ENCODE results near the gene MICALL2.

MICALL2 gene

DNA sequence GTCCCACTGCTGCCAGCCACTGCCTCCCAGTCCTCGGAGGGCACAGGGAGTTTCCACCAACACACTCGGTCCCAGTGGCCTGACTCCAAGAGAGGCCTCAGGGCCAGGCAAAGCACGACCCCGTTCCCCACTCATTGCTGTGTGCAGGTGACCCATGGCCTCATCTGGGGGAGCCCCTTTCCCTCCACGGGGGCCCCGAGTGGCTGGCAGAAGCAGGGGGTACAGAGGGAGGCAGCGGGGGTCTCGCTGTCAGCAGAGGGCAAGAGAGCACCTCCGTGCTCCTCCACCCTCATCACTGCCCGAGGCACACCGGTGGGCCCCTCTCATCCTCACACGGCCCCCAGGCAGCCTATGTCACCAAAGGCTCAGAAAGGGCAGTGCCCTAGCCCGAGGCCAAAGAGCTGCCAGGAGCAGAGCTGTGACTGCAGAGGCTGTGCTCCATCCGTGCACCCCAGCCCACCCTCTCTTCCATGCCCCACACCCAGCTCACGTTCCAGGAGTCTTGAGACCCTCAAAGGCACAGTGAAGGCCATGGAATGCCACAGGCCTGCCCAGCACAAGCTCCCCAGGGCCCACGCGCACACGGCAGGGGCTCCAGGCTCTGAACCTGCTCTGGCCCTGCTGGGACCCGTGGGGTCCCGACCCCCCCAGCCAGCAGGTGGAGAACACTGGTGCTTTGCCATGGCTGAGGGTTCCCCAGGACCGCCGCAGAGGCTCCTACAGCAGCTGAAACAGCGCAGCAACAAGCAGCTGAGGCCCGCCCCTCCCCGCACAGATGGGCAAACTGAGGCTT is 25.9 kb downstream of the MICALL2 start:
- no peak for DNase-seq (ENCODE audit: low spot score)
- no peaks in the 10 kb centered on the region for H3K36me3 Mint-ChIP-seq (ENCODE audit: low read depth)
- no peak overlapping the region for H3K4me3 Mint-ChIP-seq
- no peaks in the 10 kb centered on the region for H3K9me3 Mint-ChIP-seq
- peaks cover 2% of the 10 kb centered on the region for H3K27me3 Mint-ChIP-seq (ENCODE audit: low read depth)
- no peak overlapping the region for H3K27ac Mint-ChIP-seq
- H3K4me1 Mint-ChIP-seq (ENCODE audit: low read depth): peaks cover 2% of the 10 kb centered on the region

DNA sequence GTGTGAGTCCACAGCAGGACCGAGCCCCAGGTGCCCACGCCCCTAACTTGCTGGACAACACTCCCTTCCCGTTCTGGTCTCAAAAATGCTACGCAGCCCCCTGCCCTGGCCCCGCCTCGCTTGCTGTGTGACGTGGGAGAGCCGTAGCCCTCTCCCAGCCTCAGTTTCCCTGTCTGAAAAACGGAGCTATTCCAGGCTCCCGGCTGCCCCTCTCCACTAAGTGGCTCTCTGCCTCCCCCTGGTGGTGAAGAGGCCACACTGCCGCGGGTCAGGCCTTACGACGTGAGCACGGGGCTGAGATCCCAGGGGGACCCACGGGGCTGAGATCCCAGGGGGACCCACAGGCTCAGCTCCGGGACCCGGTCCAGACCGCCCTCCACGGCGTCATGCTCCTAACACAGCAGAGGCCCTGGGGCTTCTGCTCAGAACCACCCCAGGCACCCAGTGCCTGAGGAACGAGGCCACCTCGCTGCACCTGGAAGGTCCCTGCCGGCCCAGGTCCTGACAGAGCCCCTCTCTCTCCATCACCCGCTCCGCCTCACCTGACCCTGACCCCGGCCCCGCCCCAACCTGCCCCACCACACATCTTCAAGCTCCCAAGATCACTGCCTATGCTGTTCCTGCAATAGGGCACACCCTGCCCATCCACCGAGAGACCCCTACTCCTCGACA is 26.7 kb downstream of the MICALL2 start:
- no peaks in the 10 kb centered on the region for H3K36me3 Mint-ChIP-seq (ENCODE audit: low read depth)
- peaks cover 2% of the 10 kb centered on the region for H3K27me3 Mint-ChIP-seq (ENCODE audit: low read depth)
- H3K27ac Mint-ChIP-seq: no peak overlapping the region
- peak; percentile 47 for DNase-seq (ENCODE audit: low spot score)
- H3K4me3 Mint-ChIP-seq: no peak overlapping the region
- H3K9me3 Mint-ChIP-seq: no peaks in the 10 kb centered on the region
- peaks cover 2% of the 10 kb centered on the region for H3K4me1 Mint-ChIP-seq (ENCODE audit: low read depth)

GRCh38 chr7:1431634-1432380 is 27.5 kb downstream of the MICALL2 start:
- Mint-ChIP-seq H3K9me3 (no peaks in the 10 kb centered on the region), H3K36me3 (ENCODE audit: low read depth) (no peaks in the 10 kb centered on the region), H3K27ac (no peak overlapping the region), H3K4me1 (ENCODE audit: low read depth) (peaks cover 2% of the 10 kb centered on the region), H3K27me3 (ENCODE audit: low read depth) (peaks cover 2% of the 10 kb centered on the region), H3K4me3 (no peak overlapping the region)
- DNase-seq (ENCODE audit: low spot score): no peak

DNA sequence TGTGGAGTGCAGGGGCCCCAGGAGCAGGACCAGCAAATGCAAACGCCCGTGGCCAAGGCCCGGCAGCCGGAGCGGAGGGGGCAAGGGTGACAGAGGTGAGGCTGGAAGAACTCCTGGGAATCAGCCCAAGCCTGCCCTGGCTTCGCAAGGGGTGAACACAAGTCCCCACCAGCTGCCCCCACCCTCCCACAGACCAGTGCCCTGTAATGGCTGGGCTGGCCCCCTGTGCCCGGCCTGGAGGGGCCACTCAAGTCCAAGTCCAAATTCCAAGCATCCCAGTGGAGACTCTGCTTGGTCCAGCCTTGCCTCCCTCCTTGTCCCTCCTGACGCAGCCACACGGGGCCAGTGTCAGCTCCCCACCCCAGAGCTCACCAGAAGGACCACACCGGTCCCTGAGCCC is 28.0 kb downstream of the MICALL2 start:
- H3K27ac Mint-ChIP-seq: no peak overlapping the region
- peaks cover 2% of the 10 kb centered on the region for H3K4me1 Mint-ChIP-seq (ENCODE audit: low read depth)
- H3K36me3 Mint-ChIP-seq (ENCODE audit: low read depth): no peaks in the 10 kb centered on the region
- peaks cover 2% of the 10 kb centered on the region for H3K27me3 Mint-ChIP-seq (ENCODE audit: low read depth)
- no peak for DNase-seq (ENCODE audit: low spot score)
- no peaks in the 10 kb centered on the region for H3K9me3 Mint-ChIP-seq
- H3K4me3 Mint-ChIP-seq: no peak overlapping the region

DNA sequence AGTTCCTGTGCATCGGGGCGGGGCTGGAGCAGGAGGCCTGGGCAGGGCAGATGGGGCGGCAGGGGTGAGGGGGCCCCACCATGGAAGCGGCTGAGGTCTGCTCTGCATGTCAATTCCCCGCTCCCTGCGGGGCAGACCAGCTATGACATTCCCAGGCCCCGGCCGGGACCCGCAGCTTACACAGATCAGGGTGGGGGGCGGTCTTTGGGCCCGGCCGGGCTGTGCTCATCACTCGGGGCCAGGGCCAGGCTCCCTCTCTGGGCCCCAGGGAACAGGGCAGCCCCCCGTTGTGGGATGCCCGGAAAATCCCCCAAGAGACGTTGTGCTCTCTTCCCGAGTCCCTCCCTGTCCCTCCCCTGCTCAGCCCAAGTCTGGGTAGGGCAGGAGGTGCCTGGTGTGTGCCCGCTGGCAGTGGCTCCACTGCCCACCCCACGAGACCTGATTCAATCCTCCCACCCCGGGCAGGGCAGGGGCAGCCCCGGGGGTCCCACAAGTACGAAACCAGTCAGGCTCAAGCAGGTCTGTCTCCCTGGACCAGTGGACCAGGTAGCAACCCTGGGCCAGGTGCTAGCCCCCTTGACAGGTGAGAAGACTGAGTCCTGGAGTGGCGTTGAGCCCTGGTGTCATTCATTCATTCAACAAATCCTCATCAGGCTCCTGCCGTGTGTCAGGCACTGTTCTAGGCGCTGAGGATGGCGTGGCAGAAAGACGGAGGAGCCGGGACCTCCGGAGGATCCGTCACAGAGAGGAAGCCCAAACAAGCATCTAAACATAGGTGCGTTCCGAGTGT is 29.0 kb downstream of the MICALL2 start:
- no peaks in the 10 kb centered on the region for H3K36me3 Mint-ChIP-seq (ENCODE audit: low read depth)
- H3K9me3 Mint-ChIP-seq: no peaks in the 10 kb centered on the region
- no peak for DNase-seq (ENCODE audit: low spot score)
- H3K27ac Mint-ChIP-seq: no peak overlapping the region
- peaks cover 2% of the 10 kb centered on the region for H3K4me1 Mint-ChIP-seq (ENCODE audit: low read depth)
- no peak overlapping the region for H3K4me3 Mint-ChIP-seq
- peaks cover 2% of the 10 kb centered on the region for H3K27me3 Mint-ChIP-seq (ENCODE audit: low read depth)

DNA sequence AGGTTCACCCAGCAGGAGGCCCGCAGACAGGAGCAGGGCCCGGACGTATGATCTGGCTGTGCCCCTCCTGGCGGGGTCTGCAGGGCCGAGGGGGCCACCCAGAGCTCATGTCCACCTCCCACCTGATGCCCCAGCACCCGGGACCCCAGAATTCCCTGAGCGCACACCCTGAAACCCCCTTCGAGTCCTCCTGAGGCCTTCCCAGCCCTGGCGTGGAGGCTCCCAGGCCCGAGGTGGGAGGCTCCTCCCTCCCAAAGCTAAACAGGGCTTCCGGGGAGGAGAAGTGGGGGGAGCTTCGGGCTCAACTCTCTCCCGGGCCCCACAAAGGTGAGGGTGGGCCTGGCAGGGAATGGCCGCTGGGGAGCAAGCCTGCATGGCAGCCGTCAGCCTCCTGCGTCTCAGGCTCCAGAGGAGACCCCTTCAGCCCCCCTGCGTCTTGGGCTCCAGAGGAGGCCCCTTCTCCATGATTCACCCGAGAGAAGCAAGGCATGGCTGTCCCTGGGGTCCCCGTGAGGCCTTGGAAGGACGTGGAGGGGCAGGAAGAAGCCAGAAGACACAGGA is 30.2 kb downstream of the MICALL2 start:
- no peaks in the 10 kb centered on the region for H3K36me3 Mint-ChIP-seq (ENCODE audit: low read depth)
- H3K9me3 Mint-ChIP-seq: no peaks in the 10 kb centered on the region
- H3K27ac Mint-ChIP-seq: no peak overlapping the region
- no peak overlapping the region for H3K4me3 Mint-ChIP-seq
- peaks cover 7% of the 10 kb centered on the region for H3K27me3 Mint-ChIP-seq (ENCODE audit: low read depth)
- peaks cover 2% of the 10 kb centered on the region for H3K4me1 Mint-ChIP-seq (ENCODE audit: low read depth)
- no peak for DNase-seq (ENCODE audit: low spot score)

DNA sequence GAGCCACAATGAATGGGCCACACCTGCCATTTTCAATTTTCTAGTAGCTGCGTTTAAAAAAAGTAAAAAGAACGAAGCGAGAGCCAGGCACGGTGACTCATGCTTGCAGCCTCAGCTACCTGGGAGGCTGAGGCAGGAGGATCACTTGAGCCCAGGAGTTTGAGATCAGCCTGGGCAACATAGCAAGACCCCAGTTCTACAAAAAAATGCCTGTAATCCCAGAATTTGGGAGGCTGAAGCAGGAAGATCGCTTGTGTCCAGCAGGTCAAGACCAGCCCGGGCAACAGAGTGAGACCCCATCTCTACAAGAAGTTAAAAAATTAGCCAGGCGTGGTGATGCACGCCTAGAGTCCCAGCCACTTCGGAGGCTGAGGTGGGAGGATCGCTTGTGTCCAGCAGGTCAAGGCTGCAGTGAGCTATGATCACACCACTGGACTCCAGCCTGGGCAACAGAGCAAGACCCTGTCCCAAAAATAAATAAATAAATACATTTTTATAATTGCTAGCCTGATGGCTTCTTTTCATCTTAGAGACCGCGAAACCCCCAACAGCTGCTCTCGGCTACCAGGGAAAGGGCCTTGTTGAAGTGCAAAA is 32.1 kb downstream of the MICALL2 start:
- DNase-seq (ENCODE audit: low spot score): no peak
- Mint-ChIP-seq H3K27ac (no peak overlapping the region), H3K27me3 (ENCODE audit: low read depth) (peaks cover 17% of the 10 kb centered on the region), H3K36me3 (ENCODE audit: low read depth) (no peaks in the 10 kb centered on the region), H3K4me1 (ENCODE audit: low read depth) (no peaks in the 10 kb centered on the region), H3K4me3 (no peak overlapping the region), H3K9me3 (no peaks in the 10 kb centered on the region)

DNA sequence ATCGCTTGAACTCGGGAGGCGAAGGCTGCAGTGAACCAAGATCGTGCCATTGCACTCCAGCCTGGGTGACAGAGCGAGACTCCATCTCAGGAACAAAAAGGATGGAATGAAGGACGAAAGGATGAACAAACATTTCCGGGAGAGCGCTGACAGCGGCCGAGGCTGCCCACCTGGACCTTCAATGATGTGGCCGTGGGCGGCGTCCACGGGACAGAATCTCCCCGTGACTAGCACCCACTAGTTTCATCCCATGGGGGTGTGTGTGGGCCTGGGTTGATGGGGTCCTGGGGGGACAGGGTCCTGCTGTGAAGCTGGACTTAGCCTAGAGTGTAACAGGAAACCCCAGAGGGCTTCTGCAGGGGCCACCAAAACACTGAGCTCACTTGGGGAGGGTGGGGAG is 32.8 kb downstream of the MICALL2 start:
- peaks cover 17% of the 10 kb centered on the region for H3K27me3 Mint-ChIP-seq (ENCODE audit: low read depth)
- H3K27ac Mint-ChIP-seq: no peak overlapping the region
- H3K9me3 Mint-ChIP-seq: no peaks in the 10 kb centered on the region
- no peak for DNase-seq (ENCODE audit: low spot score)
- H3K4me1 Mint-ChIP-seq (ENCODE audit: low read depth): no peaks in the 10 kb centered on the region
- H3K4me3 Mint-ChIP-seq: no peak overlapping the region
- H3K36me3 Mint-ChIP-seq (ENCODE audit: low read depth): no peaks in the 10 kb centered on the region

- no peak overlapping the region for H3K27ac Mint-ChIP-seq
- H3K27me3 Mint-ChIP-seq (ENCODE audit: low read depth): peaks cover 17% of the 10 kb centered on the region
- H3K4me1 Mint-ChIP-seq (ENCODE audit: low read depth): no peaks in the 10 kb centered on the region
- H3K9me3 Mint-ChIP-seq: no peaks in the 10 kb centered on the region
- H3K36me3 Mint-ChIP-seq (ENCODE audit: low read depth): no peaks in the 10 kb centered on the region
- no peak overlapping the region for H3K4me3 Mint-ChIP-seq
- no peak for DNase-seq (ENCODE audit: low spot score)
These were observed 33.8 kb downstream of the MICALL2 start for GRCh38 chr7:1425292-1426136.

DNA sequence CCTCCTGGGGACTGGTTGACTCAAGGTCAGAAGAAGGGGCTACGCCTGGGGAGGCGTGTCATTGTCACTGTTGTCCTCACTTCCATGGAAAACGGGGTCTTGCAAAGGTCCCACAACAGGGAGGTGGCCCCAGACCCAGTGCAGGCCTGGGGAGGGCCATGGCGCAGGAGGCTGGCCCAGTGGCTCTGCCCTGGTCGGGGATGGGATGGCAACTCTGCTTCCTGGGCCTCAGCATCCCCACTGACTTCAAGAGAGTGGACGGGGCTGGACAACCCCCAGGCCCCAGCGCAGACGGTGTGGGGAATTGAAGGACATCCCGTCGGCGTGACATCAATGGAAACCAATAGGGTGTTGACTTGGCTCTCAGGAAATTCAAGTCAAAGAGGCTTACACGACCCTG is 35.2 kb downstream of the MICALL2 start:
- Mint-ChIP-seq H3K27me3 (ENCODE audit: low read depth) (peaks cover 17% of the 10 kb centered on the region), H3K4me1 (ENCODE audit: low read depth) (peaks cover 2% of the 10 kb centered on the region), H3K27ac (no peak overlapping the region), H3K4me3 (no peak overlapping the region), H3K36me3 (ENCODE audit: low read depth) (no peaks in the 10 kb centered on the region), H3K9me3 (no peaks in the 10 kb centered on the region)
- no peak for DNase-seq (ENCODE audit: low spot score)

DNA sequence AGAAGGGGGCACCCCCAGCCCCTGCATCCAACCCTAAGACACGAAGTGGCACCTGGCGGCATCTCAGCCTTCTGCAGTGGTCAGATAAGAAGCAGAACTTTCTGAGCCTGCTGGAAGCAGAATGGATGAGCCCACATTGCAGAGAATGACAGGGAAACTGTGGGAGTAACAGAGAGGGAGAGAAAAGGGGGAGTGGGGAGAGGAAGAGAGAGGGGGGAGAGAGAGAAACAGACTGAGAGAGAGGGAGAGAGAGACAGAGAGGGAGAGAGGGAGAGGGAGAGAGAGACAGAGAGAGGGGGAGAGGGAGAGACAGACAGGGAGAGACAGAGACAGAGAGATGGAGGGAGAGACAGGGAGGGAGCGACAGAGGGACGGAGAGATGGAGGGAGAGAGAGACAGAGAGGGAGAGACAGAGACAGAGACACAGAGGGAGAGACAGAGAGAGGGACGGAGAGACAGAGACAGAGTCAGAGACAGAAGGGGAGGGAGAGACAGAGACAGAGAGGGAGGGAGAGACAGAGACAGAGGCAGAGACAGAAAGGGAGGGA is 35.9 kb downstream of the MICALL2 start:
- Mint-ChIP-seq H3K9me3 (no peaks in the 10 kb centered on the region), H3K36me3 (ENCODE audit: low read depth) (no peaks in the 10 kb centered on the region), H3K4me1 (ENCODE audit: low read depth) (peaks cover 7% of the 10 kb centered on the region), H3K4me3 (no peak overlapping the region), H3K27ac (no peak overlapping the region), H3K27me3 (ENCODE audit: low read depth) (peaks cover 17% of the 10 kb centered on the region)
- DNase-seq (ENCODE audit: low spot score): no peak

DNA sequence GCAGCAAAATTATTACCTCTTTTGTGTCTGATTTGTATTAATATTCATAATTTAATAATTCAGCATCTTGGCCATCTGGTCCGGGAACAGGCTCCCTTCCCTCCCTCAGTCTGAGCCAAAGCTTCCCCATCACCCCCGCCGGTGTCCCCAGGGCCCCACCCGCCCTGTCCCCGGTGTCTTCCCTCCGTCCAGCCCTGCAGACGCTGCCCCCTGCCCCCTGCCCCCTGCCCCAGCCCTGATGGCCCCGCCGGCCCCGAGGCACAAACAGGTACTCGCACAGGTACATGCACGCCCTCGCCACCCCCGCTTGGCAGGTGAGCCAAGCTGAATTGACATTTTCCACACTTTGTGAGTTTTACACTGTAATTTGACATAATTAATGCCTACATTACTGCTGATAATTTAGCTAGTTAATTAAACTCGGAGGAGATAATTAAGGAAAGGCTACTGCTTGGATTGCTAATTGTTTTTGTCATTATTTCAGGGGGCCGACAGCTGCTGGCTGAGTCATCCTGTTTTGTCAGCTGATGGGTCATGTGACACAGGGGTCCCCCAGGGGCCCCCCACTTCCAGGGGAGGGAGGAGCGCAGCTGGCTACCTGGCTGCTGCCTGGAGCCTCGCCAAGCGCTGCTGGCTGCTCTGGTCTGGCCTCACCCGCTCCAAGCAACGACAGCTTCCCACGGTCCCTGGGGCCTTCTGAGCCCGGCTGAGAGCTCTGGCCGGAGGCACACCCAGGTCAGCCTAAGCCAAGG is 36.6 kb downstream of the MICALL2 start:
- H3K36me3 Mint-ChIP-seq (ENCODE audit: low read depth): no peaks in the 10 kb centered on the region
- H3K27ac Mint-ChIP-seq: no peak overlapping the region
- H3K9me3 Mint-ChIP-seq: no peaks in the 10 kb centered on the region
- DNase-seq (ENCODE audit: low spot score): no peak
- H3K4me1 Mint-ChIP-seq (ENCODE audit: low read depth): peaks cover 12% of the 10 kb centered on the region
- H3K4me3 Mint-ChIP-seq: no peak overlapping the region
- peaks cover 17% of the 10 kb centered on the region for H3K27me3 Mint-ChIP-seq (ENCODE audit: low read depth)
